Upper lobe of left lung (tissue), 4 donors: Measurements from ENCODE around the gene PELI2.

Source experiments
- EP300 ChIP-seq, 4 donors: sonication (generic); formaldehyde crosslinking; IDR thresholded peaks; one replicate each; pipeline ENCODE4 v1.5.1; 2017; ENCODE audit warnings: antibody characterized with exemption in 4 of 4, control low read depth in 2 of 4
- POLR2A ChIP-seq, 4 donors: fragments of 450-650 bp; IDR thresholded peaks; one replicate each; pipeline ENCODE4 v1.5.1; 2016 to 2017; ENCODE audit warnings: antibody characterized with exemption in 4 of 4, mild to moderate bottlenecking in 2 of 4
- POLR2AphosphoS5 ChIP-seq, 2 donors: sonication (generic); formaldehyde crosslinking; IDR thresholded peaks; one replicate each; pipeline ENCODE4 v1.5.1; 2017; ENCODE audit warnings: antibody characterized with exemption in 2 of 2
- TF ChIP-seq, protein P1 (sequence below), 6 experiments: fragments of 450-650 bp in 4 of 6; fragments of 200-600 bp in 2 of 6; sonication (generic) in 2 of 6; IDR thresholded peaks; one replicate each; pipeline ENCODE4 v1.5.1; 2016 to 2019; ENCODE audit warnings: antibody characterized with exemption in 6 of 6

DNA sequence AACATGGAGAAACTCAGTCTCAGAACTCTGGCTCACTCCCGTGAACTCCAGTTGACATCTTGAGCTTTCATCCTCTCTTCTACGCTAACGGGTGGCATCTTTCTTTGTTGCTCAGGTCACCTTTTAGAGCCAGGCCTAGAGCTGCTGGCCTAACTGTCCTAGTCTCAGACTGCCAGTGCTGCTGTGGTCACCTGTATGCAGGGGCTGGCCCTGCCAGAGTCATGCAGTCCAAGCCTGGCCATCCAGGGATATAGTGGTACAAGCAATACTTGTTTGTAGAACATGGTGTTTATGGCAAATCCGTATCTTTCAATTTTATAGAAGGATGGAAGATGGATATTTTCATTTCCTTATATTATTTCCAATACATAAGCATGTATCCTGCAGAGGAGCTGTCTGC is 117.2 kb downstream of the PELI2 start:
- TF ChIP-seq POLR2AphosphoS5 (IDR thresholded peaks at IDR 0.05) = no peak
- TF ChIP-seq EP300 (IDR thresholded peaks at IDR 0.05) = no peak
- TF ChIP-seq, protein P1, sequence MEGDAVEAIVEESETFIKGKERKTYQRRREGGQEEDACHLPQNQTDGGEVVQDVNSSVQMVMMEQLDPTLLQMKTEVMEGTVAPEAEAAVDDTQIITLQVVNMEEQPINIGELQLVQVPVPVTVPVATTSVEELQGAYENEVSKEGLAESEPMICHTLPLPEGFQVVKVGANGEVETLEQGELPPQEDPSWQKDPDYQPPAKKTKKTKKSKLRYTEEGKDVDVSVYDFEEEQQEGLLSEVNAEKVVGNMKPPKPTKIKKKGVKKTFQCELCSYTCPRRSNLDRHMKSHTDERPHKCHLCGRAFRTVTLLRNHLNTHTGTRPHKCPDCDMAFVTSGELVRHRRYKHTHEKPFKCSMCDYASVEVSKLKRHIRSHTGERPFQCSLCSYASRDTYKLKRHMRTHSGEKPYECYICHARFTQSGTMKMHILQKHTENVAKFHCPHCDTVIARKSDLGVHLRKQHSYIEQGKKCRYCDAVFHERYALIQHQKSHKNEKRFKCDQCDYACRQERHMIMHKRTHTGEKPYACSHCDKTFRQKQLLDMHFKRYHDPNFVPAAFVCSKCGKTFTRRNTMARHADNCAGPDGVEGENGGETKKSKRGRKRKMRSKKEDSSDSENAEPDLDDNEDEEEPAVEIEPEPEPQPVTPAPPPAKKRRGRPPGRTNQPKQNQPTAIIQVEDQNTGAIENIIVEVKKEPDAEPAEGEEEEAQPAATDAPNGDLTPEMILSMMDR (IDR thresholded peaks at IDR 0.05) = no peak
- no peak for TF ChIP-seq POLR2A (IDR thresholded peaks at IDR 0.05)
